ENCODE measurements around the gene PITX1.

Gene PITX1

GRCh38 chr5:134982230-134982629 is 51.8 kb downstream of the PITX1 start:
- H3K9me3 ChIP-seq (replicated peaks; ENCODE audit: insufficient read depth, low read length): no peaks in the 10 kb centered on the region
- no peak for DNase-seq

DNA sequence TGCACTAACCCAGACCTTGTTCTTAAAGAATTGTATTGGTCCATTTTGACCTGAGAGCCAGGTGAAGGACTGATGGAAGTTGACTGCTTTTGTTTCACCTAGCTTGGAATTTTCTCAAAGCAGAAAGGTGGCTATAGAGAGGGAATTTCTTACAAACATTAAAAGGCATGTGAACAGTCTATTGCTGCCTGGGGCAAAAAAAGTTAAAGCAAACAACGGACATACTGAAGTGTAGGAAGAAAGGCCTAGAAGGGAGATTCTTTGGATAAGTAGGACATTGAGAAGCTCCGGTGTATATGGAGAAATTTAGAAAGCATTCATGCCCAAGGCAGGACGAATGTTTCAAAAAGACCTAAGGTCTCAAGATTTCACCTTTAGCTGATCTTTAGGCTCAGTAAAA is 54.6 kb downstream of the PITX1 start:
- H3K79me2 ChIP-seq (ENCODE audit: low read length): no peaks in the 10 kb centered on the region
- DNase-seq: no peak
- H2AFZ ChIP-seq (ENCODE audit: low read length): no peak overlapping the region
- no peak overlapping the region for H3K9ac ChIP-seq (ENCODE audit: low read length)
- no peak overlapping the region for H3K4me2 ChIP-seq (ENCODE audit: low read depth, low read length)
- no peaks in the 10 kb centered on the region for H4K20me1 ChIP-seq (ENCODE audit: insufficient read depth, low read length)
- no peaks in the 10 kb centered on the region for H3K4me1 ChIP-seq (ENCODE audit: low read length)
- H3K9me3 ChIP-seq (replicated peaks; ENCODE audit: insufficient read depth, low read length): no peaks in the 10 kb centered on the region
- H3K9me2 ChIP-seq (replicated peaks; ENCODE audit: insufficient read depth, low read length): no peaks in the 10 kb centered on the region
- no peaks in the 10 kb centered on the region for H3K36me3 ChIP-seq (replicated peaks; ENCODE audit: insufficient read depth, low read length)
- TF ChIP-seq EZH2 (optimal IDR thresholded peaks at IDR 0.05; ENCODE audit: low read depth, low read length) (no peak), EZH2phosphoT487 (IDR thresholded peaks at IDR 0.05; ENCODE audit: low read length) (no peak), CTCF (IDR thresholded peaks at IDR 0.05; ENCODE audit: low read length) (no peak)
- H3K27me3 ChIP-seq (replicated peaks; ENCODE audit: insufficient read depth, low read length): no peaks in the 10 kb centered on the region
- H3F3A ChIP-seq (ENCODE audit: insufficient read depth, low read length): no peaks in the 10 kb centered on the region
- no peak overlapping the region for H3K4me3 ChIP-seq (ENCODE audit: low read length)
- H3K27ac ChIP-seq (ENCODE audit: low read length): no peak overlapping the region

More at GRCh38 chr5:134982230-134982629, 51.8 kb downstream of the PITX1 start:
- TF ChIP-seq EZH2 (optimal IDR thresholded peaks at IDR 0.05; ENCODE audit: low read depth, low read length) (no peak), EZH2phosphoT487 (IDR thresholded peaks at IDR 0.05; ENCODE audit: low read length) (no peak), CTCF (IDR thresholded peaks at IDR 0.05; ENCODE audit: low read length) (no peak)
- H3K4me2 ChIP-seq (ENCODE audit: low read depth, low read length): no peak overlapping the region
- no peaks in the 10 kb centered on the region for H3K9me2 ChIP-seq (replicated peaks; ENCODE audit: insufficient read depth, low read length)
- no peaks in the 10 kb centered on the region for H3K36me3 ChIP-seq (replicated peaks; ENCODE audit: insufficient read depth, low read length)
- no peak overlapping the region for H2AFZ ChIP-seq (ENCODE audit: low read length)
- H3K79me2 ChIP-seq (ENCODE audit: low read length): no peaks in the 10 kb centered on the region
- no peak overlapping the region for H3K4me3 ChIP-seq (ENCODE audit: low read length)
- H3K9ac ChIP-seq (ENCODE audit: low read length): no peak overlapping the region
- H3K27me3 ChIP-seq (replicated peaks; ENCODE audit: insufficient read depth, low read length): no peaks in the 10 kb centered on the region
- H3K4me1 ChIP-seq (ENCODE audit: low read length): no peaks in the 10 kb centered on the region
- H4K20me1 ChIP-seq (ENCODE audit: insufficient read depth, low read length): no peaks in the 10 kb centered on the region
- H3F3A ChIP-seq (ENCODE audit: insufficient read depth, low read length): no peaks in the 10 kb centered on the region
- no peak overlapping the region for H3K27ac ChIP-seq (ENCODE audit: low read length)

Measured in MM.1S (cell line).